Measurements from ENCODE around the gene HIVEP1.
"Not testable (repeated sequence)": the region's sequence is repeated elsewhere in the genome, so short reads cannot be mapped to it uniquely, and the experiment has no call there.

Gene HIVEP1

DNA sequence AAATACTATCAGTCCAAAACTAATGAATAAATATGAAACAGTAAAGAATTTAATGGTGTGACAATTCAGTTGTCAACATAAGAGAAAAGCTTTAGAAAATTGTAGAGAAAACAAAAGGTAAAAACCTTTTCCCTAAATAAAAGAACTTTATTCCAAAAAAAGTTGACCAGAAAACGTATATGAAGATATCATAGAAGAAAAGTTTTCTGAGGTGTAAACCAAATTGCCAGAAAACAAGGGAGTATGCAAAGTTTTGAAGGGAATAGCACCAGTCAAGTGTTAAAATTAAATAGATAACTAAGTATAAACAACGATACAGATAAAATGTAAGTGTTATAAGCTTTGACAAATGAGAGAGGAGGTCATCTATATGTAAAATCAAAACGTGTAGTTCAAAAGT lies 104.9 kb downstream of the HIVEP1 start:
- DNase-seq (ENCODE audit: low spot score), result no peak

DNA sequence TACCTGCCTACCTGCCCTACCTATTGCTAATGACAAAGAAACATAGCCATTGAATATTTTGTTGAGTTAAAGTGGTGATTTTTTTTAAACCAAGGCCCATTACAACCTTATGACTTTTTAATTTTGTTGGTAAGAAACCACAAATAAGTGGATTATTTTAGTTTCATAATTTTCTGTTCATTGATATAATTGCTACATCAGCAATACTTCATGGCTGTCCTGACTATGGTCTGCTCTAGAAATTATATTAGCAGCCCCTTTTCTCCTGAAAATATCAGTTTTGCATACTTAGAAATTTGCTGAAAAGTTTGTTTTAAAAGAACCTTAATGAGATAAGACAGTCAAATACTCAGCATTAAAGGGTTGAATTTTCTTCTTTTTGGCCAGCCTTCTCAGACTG lies 106.5 kb downstream of the HIVEP1 start:
- DNase-seq (ENCODE audit: low spot score), result no peak

DNA sequence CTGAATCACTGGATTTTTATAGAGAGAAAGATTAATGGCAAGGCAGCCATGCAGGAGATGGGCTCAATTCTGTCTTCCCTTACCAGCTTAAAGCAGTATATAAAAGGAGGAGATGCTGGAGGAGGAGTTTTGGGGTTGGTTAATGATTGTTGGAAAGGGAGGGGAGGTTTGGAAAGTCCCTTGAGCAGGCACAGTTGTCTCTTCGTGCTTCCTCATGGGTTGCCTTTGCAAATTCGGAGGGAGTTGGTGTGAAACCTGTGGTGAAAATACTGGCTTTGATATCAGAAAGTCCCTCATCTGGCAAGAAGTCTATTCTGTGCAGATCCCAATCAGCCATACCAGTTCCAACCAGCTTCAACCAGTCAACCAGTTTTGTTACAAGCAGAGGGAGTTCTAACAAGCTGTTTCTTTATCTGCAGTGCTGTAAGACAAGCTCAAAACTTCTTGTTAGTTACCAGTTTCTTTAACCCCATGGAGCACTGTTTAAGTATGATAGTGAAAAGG lies 107.0 kb downstream of the HIVEP1 start:
- no peak for DNase-seq (ENCODE audit: low spot score)

DNA sequence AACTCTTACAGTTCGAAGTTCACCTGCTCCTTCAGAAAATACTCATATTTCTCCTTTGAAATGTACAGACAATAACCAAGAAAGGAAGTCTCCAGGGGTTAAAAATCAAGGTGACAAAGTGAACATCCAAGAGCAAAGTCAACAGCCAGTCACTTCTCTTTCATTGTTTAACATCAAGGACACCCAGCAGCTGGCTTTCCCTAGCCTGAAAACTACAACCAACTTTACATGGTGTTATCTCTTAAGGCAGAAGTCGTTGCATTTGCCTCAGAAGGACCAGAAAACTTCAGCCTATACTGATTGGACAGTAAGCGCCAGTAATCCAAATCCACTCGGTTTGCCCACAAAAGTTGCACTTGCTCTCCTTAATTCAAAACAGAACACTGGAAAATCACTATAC lies 113.3 kb downstream of the HIVEP1 start:
- DNase-seq (ENCODE audit: low spot score), result no peak

DNA sequence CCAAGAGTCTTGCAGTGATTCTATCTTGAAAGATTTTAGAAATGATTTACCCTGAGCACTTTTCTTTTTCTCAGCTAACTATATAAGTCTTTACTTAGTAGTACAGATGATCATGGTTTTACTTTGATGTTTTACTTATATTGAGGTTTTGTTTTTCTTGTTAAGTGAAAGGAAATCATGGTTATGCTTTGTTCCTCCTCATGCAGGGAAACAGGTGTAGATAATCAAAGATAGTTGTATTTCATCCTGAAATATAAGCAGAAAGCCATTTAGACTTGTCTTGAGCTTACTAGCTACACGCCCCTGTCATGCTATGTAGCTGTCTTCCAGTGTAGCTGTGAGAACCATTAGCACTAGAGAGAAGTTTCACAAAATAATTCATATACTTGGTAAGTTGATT lies 113.9 kb downstream of the HIVEP1 start:
- no peak for DNase-seq (ENCODE audit: low spot score)

DNA sequence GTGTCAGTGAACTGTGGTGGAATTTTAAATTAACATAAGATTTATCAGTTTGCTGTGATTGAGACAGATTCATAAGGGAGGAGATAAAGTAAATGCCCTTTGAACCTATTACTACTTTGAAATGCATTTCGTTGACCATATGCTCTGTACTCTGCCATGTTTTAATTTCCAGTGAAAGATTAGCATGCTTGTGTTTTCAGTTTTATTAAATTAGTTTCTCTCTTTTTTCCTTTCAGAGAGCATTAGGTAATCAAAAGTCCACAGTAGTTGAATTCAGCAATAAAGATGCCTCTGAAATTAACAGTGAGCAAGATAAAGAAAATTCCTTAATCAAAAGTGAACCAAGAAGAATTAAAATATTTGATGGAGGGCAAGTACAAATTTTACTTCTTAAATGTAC lies 117.4 kb downstream of the HIVEP1 start:
- no peak for DNase-seq (ENCODE audit: low spot score)

DNA sequence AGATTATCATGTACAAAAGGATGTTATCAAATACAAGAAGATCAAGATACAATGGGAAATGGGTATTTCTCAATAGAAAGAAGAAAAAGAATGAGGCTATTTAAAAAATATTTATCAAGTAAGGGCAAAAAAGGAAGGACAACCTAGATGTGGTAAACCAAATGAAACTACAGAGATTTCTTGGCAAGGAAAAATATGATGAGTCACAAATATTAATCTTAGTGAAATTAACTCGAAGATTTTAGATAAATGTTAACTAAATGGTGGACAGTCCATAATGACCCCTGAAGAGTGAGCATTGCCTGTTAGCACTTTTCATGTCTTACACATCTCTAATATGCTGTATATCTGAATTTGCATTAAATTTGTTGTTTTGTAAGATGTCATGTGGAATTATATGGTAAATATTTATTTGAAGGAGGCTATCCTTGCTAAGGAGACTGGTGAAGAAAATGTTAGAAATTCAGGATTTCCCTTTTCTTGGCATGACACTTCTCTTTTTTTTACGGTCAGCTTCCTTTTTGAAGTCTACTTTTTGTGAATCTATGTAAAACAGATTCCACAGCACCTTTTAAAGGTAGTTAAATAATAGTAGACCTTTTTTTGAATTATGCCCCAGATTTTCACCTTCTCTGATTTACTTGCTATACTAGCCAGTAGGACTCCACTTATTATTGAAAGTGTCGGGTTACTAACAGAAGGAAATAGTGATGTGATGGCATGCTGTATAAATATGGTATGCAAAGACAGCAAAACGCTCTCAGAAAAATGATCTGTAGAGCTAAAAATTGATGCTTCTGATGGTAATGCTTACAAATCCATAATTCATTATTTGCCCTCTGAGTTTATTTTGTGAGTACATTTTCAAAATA lies 120.5 kb downstream of the HIVEP1 start:
- DNase-seq (ENCODE audit: low spot score), result no peak

DNA sequence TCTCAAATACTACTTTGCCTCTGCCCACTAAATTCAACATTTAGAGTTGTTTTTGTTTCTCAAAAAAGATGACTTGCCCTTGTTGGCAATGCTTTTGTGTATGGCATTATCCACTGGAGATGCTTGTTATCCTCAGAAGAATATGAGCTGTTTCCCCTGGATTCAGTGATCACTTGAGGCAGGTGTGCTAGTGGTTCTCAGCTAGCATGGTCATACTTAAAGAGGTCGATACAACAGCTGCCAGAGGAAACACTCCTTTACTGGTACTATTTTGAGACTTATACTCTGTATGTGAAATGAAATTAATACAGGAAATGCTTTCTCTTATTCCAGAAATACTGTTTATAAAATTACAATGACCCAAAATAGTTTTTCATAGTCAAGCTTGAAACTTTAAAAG lies 122.5 kb downstream of the HIVEP1 start:
- no peak for DNase-seq (ENCODE audit: low spot score)

DNA sequence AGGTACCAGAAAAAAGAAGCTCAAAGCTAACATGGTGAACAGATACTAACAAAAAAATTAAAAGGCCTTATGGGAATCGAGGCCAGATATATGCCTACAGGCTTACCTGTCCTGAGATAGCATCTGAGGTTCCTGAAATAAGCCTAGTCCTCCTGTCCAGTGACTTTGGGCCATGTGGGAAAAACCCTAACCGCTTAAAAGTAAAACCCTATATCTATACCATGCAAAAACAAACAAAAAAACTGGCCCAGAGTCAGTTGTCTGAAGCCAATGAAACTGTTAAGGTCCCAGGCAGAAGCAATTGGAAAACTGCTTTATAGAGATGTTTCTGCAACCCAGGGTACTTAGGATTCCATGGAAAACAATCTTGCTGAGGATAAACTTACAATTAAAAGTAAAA lies 122.9 kb downstream of the HIVEP1 start:
- DNase-seq (ENCODE audit: low spot score), result no peak

DNA sequence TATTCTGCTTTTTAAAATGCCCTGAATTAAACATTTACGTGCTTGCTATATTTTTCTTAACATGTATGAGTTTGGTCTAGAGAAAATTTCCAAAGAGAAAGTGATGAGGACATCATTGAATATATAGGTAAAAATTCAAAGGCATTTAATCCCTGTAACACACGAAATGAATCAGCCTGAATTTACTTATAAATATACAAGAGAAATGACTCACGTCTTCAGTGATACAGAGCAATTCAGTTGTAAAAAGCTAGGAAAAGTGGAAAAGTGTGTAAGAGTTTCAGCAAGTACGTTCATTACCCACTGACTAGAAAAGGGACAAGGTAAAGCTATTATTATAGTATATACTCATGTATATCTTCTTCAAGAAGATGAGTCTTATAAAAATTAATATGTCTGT lies 124.8 kb downstream of the HIVEP1 start:
- no peak for DNase-seq (ENCODE audit: low spot score)

DNA sequence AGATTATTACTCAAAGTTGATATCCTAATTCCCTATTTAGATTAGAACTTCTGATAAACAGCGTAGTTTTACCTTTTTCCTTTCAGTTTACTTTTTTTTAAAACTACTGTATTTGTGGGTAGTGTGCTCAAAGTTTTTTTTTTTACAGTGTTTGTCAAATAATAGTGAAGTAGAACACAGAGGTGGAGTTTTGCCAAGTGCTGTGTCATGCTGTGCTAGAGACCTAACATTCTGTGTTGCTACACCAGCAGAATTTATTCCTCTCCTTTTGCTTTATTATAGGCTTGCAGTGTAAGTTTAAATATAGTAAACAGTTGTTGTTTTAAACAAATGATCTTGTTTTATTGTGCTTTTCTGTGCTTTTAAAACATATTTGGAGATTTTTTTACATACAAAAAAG lies 125.4 kb downstream of the HIVEP1 start:
- no peak for DNase-seq (ENCODE audit: low spot score)

DNA sequence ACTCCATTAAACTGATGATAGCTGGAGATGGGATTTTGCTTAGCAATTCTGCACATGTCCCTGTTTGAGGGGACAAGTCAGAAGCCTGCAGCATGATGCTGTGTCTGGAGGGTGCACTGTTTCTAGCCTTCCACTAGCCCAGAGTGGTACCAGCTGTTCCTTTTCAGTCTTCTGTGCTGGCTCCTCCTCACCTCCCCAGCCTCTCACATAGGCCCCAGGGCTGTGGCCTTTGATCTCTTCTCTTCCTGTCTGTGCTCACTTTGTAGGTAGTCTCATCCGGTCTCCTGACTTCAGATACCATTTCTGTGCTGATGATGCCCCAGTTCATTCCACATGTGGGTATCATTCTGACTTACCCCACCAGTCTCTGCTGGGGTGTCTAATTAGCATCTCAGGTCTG lies 126.3 kb downstream of the HIVEP1 start:
- DNase-seq (ENCODE audit: low spot score), result no peak

DNA sequence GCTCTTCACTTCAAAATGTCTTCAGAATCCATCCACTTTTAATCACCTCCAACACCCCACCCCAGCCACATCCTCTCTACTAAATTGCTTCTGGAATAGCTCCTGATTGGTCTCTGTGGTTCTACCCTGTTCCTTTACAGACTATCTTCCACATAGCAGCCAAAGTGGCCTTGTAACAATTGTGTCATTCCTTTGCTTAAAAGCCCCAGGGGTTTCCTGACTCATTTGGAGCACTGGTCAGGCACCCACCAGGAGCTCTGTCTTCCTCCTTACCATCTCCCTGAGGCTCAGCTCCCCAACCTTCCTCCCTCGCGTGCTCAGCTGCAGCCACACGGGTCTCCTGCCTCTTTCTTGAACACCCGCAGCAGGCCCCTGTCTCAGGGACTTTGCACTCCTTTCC lies 126.8 kb downstream of the HIVEP1 start:
- no peak for DNase-seq (ENCODE audit: low spot score)

DNA sequence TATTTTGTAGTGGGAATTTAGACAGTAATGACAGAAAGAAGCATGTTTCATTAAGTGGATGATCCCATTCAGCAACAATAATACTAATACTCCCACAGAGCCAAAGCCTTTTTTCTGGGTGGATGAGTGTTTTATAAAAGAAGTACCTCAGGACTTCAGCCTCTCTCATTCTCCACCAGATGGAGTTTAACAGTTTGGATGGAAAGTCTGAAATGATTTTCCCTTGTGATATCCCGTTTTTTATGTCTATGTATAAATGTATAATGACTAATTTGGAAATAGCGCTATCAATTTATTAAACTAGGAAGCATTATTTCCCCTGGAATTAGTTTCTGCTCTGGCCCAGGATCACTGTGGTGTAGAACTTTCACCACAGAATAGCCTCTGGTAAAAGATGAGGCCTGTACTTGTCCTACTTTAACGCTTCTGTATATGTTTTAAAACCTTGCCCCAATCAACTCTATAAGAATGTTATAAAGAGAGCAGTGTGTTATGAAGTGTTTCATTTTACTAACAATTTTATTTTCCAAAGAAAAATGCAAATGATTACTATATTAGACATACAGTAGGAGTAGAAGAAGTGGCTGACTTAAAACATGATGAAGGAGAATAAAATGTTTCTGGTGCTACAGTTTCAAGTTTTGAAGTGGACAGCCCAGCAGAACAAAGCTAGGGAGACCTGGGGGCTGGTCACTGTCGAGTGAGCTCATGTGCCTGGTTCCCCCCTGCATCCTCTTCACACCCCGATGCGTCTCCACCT lies 135.6 kb downstream of the HIVEP1 start:
- DNase-seq (ENCODE audit: low spot score), result no peak

DNA sequence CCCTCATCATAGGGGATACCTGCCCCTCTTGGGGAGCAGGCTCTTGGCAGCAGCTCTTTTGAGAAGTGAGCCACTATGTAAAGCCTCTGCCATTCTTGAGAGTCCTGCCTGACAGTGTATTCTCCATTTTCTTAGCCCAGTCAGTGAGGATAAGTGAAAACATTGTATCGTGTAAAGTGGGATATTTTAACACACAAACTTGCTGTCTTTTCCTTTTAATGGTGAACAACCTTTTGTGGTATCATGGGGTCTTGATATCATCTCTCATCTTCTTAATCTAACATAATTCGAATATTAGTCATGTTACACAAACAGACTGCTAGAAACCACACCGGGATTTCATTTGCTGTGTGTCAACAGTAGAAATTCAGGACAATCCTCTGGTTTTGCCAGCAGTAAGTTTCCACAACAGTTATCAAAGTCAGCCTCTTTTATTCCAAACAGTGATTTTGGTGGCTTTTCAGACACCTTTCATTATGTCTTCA lies 136.2 kb downstream of the HIVEP1 start:
- peak; percentile 42 for DNase-seq (ENCODE audit: low spot score)

DNA sequence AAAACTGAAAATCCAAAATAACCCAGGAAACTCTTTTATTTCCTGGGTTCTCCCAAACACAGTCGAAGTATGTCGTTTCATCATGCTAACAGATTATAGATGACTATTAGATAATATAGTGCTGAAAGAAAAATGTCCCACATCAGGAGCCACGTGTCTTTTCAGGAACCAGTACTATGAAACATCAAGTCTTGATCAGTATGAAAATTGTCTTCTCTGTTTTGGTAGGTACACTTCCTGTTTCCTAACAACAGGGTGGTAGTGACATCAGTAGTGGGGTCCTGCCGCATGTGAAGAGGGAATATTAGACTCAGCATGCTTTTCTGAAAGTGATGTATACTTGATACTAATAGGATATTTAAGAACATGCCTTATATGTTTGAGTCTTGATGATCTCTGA lies 136.7 kb downstream of the HIVEP1 start:
- no peak for DNase-seq (ENCODE audit: low spot score)

DNA sequence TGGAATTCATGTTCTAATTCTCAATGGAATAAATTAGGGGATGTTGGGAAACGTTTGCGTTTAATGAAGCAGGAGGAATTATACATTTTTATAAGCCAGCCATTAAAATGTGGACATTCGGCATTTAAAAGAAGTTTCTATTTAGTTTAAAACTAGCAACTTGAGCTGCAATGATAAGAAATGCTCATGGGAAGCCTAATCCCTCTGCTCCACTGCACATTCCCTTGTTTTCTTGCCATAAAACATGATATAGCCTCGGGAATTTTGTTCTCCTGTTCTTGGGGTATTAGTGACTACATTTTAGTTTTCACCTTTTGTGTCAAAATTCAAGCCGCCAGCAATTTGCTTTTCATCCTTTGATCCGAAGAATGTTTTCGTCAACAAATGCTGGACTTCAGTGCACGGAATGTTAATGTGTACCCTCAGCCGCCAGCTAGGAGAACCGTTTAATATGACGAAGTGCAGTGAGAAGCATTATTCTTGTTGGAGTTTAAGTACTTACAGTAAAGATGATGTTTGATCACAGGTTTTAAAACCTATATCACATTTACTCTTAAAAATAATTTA lies 137.9 kb downstream of the HIVEP1 start:
- DNase-seq (ENCODE audit: low spot score), result no peak

DNA sequence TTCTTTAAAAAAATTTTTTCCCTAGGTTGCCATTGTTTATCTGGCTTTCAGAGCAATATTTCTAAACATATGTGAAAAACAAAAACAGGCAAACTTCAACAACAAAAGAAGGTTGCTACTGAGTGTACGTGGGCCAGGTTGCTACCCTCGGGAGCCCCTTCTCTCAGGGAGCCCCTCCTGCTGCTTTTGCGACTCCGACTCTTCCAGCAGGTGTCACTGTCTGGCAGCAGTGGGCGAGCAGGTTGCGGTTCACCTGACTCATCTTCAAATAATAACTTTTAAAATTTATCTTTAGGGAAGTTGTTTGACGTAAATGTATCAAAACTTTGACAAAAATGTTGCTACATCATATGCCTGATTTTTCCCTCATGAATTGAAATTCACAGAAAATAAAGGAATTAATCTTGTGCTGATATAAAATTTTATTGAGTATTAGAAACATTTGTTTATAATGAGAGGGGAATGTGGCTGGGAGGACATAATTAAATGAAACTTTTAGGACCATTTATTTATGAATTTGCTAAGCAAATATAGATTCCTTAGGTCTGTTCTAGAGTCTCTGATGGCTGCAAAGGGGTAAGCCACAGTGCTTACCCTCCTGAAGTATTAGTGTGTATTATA lies 138.8 kb downstream of the HIVEP1 start:
- DNase-seq (ENCODE audit: low spot score), result no peak

DNA sequence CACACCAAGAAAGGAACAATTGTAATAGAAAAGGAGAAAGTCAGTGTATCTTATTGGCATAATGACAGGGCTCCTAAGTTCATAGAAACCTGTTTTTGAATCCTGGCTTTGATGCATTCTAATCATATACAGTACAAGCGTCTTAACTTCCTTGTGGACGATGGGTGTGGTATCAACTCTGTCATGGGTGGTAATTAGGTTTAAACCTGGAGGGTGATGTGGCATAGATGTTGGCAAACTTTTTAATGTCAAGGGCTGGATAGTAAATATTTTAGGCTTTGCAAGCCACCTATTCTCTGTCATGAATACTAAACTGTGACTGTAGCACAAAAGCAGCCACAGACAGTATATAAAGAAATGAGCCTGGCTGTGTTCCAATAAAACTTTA lies 139.3 kb downstream of the HIVEP1 start:
- DNase-seq (ENCODE audit: low spot score), result no peak

DNA sequence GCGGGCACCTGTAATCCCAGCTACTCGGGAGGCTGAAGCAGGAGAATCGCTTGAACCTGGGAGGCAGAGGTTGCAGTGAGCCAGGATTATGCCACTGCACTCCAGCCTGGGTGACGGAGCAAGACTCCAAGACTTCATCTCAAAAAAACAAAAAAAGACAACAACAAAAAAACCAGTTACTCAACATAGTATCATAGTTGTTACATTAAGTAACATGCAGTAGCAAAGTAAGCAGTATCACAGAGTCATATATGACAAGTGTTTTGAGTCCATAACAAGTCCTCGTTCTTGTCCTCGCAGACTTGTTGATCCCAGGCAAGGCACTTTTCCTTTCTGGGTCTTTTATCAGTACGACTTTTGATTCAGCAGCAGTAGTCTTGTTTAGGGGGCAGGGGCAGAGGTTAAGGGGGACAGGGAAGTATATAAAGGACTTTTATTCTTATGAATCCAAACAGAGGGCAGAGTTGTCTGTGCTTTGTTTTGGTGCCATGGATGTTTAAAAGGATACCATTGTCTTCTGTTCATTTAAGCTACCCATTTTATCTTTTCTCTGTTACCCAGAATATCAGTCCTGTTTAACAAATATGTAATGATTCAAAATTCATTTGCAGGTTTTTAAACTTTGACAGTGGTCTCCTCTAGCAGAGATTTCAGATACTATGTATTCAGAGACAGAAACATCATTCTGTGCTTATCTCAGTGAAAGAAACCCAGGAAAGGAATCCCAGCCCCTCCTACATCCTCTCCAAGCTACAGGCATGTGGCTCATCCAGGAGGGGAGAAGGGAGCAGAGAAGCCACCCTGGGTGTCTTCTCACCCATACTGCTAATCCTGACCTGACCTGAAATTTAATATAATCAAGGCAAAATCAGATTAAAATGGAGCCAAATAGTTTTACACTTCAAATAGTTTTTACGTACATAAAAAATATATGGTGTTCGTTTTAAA lies 140.2 kb downstream of the HIVEP1 start:
- DNase-seq (ENCODE audit: low spot score), result no peak

DNA sequence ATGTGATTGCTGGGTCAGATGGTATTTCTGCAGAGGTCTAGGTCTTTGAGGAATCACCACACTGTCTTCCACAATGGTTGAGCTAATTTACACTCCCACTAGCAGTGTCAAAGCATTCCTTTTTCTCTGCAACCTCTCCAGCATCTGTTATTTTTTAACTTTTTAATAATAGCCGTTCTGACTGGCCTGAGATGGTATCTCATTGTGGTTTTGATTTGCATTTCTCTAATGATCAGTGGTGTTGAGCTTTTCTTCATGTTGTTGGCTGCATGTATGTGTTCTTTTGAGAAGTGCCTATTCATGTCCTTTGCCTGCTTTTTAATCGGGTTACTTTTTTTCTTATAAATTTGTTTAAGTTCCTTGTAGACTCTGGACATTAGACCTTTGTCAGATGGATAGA lies 143.7 kb downstream of the HIVEP1 start:
- DNase-seq (ENCODE audit: low spot score), result not testable (repeated sequence)

Measured in hepatic stellate cell (primary cell).